Activated T-cell treated with anti-CD3 and anti-CD28 coated beads, Interleukin-2, amount 50 U/mL, for 72 hours (primary cell): Measurements from ENCODE around the gene ZNF385A. TPM values are rescaled to one million over a fixed set of nuclear protein-coding genes. Genes with fewer than 3 reads are reported as not detected.

Source experiments
- ATAC-seq, 2 donors: fragments of 150-1000 bp; cut with Tn5 transposase; replicated peaks in 1 of 2; 2 replicates each; pipeline ENCODE4 v1.10.0; 2021; ENCODE audit warnings: moderate library complexity in 2 of 2, mild to moderate bottlenecking in 1 of 2
- DNase-seq, 2 donors: peaks; one replicate each; pipeline ENCODE4 v3.0.0; 2021 to 2022; ENCODE audit warnings: mixed read lengths in 1 of 2
- H3K27ac Mint-ChIP-seq: one replicate; pipeline ENCODE4 v1.8.0; 2022; ENCODE audit warnings: mild to moderate bottlenecking, moderate library complexity, mixed read lengths
- H3K27me3 Mint-ChIP-seq: one replicate; pipeline ENCODE4 v1.8.0; 2022; ENCODE audit warnings: low read depth, mixed read lengths
- H3K36me3 Mint-ChIP-seq, 2 donors: one replicate each; pipeline ENCODE4 v1.8.0; 2022; ENCODE audit warnings: mixed read lengths in 2 of 2, mild to moderate bottlenecking in 1 of 2; ENCODE audit not compliant: insufficient read depth in 2 of 2
- H3K4me1 Mint-ChIP-seq: one replicate; pipeline ENCODE4 v1.8.0; 2022; ENCODE audit warnings: low read depth, mixed read lengths
- H3K4me3 Mint-ChIP-seq, 2 donors: one replicate each; pipeline ENCODE4 v1.8.0; 2022; ENCODE audit warnings: mild to moderate bottlenecking in 2 of 2, mixed read lengths in 2 of 2, moderate library complexity in 2 of 2
- H3K9me3 Mint-ChIP-seq, 2 donors: one replicate each; pipeline ENCODE4 v1.8.0; 2022; ENCODE audit warnings: mixed read lengths in 2 of 2
- total RNA-seq, 2 donors: library from RNA; stranded (reverse); gene quantifications; one replicate each; pipeline ENCODE4 v1.2.3, GENCODE V29; 2022

ZNF385A gene
- total RNA-seq, 2 donors from 2014 or later = 1.3 to 2.8 TPM

- DNase-seq = no peak
- Mint-ChIP-seq H3K27ac (no peak overlapping the region), H3K36me3 (no peaks in the 10 kb centered on the region), H3K4me3 (no peak overlapping the region), H3K27me3 (no peaks in the 10 kb centered on the region), H3K9me3 (no peaks in the 10 kb centered on the region), H3K4me1 (peaks cover 15% of the 10 kb centered on the region)
- no peak for ATAC-seq
Measured at GRCh38 chr12:54385251-54385914, 850 bp upstream of the ZNF385A start.

DNA sequence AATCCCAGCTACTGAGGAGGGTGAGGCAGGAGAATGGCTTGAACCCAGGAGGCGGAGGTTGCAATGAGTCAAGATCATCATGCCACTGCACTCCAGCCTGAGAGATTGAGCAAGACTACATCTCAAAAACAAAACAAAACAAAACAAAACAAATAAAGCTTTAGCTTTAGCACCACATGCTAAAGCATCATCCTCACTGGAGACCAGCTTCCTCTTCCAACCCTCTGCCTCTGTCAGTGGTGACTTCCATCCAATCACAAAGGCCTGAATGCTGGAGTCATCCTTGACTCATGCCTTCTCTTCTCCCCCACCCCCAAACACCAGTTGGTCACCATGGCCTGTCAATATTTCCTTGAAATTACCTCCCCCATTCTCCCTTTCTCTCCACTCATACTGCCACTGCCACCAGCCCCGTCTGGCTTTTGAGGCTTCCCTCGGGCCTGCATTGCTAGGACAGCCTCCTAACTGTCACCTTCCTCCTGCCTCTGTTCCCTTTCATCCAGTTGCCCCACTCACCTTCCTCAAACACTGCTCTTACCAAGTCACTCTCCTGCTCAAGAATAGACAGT lies 1.4 kb downstream of the ZNF385A start:
- ATAC-seq (peak; percentile 74 to 88), DNase-seq (peak; percentile 50 to 55)
- Mint-ChIP-seq H3K27ac (no peak overlapping the region), H3K36me3 (no peaks in the 10 kb centered on the region), H3K4me1 (peaks cover 22% of the 10 kb centered on the region), H3K27me3 (no peaks in the 10 kb centered on the region), H3K9me3 (no peaks in the 10 kb centered on the region), H3K4me3 (no peak overlapping the region)

- DNase-seq (no peak), ATAC-seq (no peak)
- Mint-ChIP-seq H3K36me3 (no peaks in the 10 kb centered on the region), H3K4me1 (peaks cover 16% of the 10 kb centered on the region), H3K27ac (no peak overlapping the region), H3K27me3 (no peaks in the 10 kb centered on the region), H3K4me3 (no peak overlapping the region), H3K9me3 (no peaks in the 10 kb centered on the region)
Measured at GRCh38 chr12:54381136-54381535, 3.4 kb downstream of the ZNF385A start.

DNA sequence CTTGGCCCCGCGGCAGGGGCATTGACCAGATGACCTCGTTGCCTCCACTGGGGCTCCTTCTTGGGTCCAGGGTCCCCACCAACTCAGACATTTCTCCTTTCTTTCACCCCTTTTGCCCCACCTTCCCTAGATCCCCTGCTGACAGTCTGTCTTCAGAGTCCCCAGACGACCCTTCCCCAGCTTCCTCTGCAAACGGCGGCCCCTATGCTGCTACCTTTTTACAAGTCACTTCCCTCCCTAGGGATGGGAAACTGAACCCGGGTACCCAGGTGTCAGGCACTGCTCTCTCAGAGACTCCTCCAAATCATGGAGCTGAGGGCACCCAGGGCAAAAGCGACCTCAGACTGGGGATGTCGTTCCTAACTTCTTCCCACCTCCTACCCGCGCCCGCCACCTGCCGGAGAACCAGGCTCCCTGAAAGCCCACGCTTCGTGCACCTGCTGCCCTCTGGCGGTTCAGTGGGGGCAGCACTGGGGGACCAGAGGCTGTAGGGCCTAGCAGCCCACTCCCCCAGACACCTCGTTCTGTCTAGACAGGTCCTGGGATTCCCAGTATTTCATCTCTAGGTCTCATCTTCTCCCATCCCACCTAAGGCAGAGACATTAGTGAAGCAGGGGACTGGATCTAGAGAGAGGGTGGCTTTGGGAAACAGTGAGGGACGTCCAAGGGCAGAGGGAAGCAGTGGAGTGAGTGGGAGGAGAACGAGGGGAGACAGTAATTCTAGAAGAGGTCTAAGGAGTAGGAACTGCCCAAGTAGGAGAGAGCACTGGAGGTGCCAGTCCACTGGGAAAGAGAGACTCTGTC lies 4.9 kb downstream of the ZNF385A start:
- no peak overlapping the region for H3K27ac Mint-ChIP-seq
- H3K4me3 Mint-ChIP-seq = peak overlapping the region; percentile 17 to 73
- no peaks in the 10 kb centered on the region for H3K9me3 Mint-ChIP-seq
- peak; percentile 83 to 88 for ATAC-seq
- DNase-seq = peak; percentile 93 to 94
- peaks cover 16% of the 10 kb centered on the region for H3K4me1 Mint-ChIP-seq
- H3K27me3 Mint-ChIP-seq = no peaks in the 10 kb centered on the region
- H3K36me3 Mint-ChIP-seq = no peaks in the 10 kb centered on the region

DNA sequence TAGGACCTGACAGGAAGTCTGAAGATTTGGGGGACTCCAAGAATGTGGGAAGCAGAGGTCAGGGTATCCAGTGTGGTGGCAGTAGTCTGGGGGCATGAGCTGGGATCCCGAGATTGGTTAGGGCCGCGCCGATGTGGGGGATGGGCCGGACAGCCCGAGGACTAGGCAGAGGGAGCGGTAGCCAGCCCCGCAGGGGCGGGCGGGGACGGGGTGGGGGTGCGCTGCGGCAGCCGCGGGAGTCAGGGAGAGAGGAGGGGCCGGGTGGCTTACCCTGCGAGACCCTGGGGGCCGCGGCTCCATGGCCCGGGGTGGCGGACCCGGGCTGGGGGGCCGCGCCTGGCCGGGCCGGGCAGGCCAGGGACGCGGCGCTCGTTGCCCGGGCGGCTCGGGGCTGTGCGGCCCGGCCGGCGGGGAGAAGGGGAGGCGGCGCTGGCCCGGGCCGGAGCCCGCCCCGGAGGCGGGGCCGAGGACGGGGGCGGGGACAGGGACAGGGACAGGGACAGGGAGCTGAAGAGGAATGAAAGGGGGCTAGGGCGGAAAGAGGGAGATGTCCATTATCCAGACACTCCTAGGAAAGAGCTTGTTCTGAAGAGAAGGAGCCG lies 5.6 kb downstream of the ZNF385A start:
- Mint-ChIP-seq H3K27ac (no peak overlapping the region), H3K36me3 (no peaks in the 10 kb centered on the region), H3K4me3 (peak overlapping the region; percentile 6 to 73), H3K9me3 (no peaks in the 10 kb centered on the region), H3K27me3 (no peaks in the 10 kb centered on the region), H3K4me1 (peaks cover 20% of the 10 kb centered on the region)
- ATAC-seq (peak in 1 of 2 donors; percentile 48), DNase-seq (no peak)

GRCh38 chr12:54377797-54378515 lies 6.6 kb downstream of the ZNF385A start:
- H3K27me3 Mint-ChIP-seq = no peaks in the 10 kb centered on the region
- peaks cover 22% of the 10 kb centered on the region for H3K4me1 Mint-ChIP-seq
- no peaks in the 10 kb centered on the region for H3K36me3 Mint-ChIP-seq
- H3K27ac Mint-ChIP-seq = no peak overlapping the region
- ATAC-seq (no peak), DNase-seq (no peak)
- peak overlapping the region in 1 of 2 donors; percentile 70 for H3K4me3 Mint-ChIP-seq
- no peaks in the 10 kb centered on the region for H3K9me3 Mint-ChIP-seq

- no peaks in the 10 kb centered on the region for H3K9me3 Mint-ChIP-seq
- H3K4me1 Mint-ChIP-seq = peaks cover 28% of the 10 kb centered on the region
- H3K36me3 Mint-ChIP-seq = no peaks in the 10 kb centered on the region
- H3K27me3 Mint-ChIP-seq = no peaks in the 10 kb centered on the region
- H3K27ac Mint-ChIP-seq = no peak overlapping the region
- no peak for DNase-seq
- no peak overlapping the region for H3K4me3 Mint-ChIP-seq
- ATAC-seq = no peak
Measured at GRCh38 chr12:54377007-54377406, 7.5 kb downstream of the ZNF385A start.

DNA sequence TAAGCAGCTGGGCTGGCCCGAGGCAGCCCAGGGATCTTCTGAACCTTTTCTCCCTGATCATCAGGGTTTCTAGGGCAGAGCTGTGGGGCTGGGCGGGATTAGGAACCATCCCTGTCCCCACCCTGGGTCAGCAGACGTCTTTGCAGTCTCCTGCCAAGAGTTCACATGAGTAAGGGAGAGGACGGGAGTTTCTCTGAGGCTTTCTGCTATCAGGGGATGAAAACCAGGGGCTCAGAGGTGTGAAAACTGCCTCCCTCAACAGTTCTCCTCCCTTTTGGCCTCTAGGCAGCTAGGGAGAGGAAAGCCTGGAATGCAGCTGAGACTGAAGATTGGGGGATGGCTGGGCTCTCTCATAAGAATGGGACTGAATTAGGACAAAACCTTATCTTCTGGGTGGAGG lies 7.9 kb downstream of the ZNF385A start:
- no peaks in the 10 kb centered on the region for H3K27me3 Mint-ChIP-seq
- ATAC-seq (no peak), DNase-seq (no peak)
- H3K4me3 Mint-ChIP-seq = no peak overlapping the region
- no peaks in the 10 kb centered on the region for H3K9me3 Mint-ChIP-seq
- no peaks in the 10 kb centered on the region for H3K36me3 Mint-ChIP-seq
- no peak overlapping the region for H3K27ac Mint-ChIP-seq
- H3K4me1 Mint-ChIP-seq = peaks cover 31% of the 10 kb centered on the region

GRCh38 chr12:54375259-54375579 lies 9.3 kb downstream of the ZNF385A start:
- H3K27ac Mint-ChIP-seq = no peak overlapping the region

GRCh38 chr12:54374562-54375258 lies 9.8 kb downstream of the ZNF385A start:
- Mint-ChIP-seq H3K27me3 (no peaks in the 10 kb centered on the region), H3K9me3 (no peaks in the 10 kb centered on the region), H3K27ac (no peak overlapping the region)

More at GRCh38 chr12:54375259-54375579, 9.3 kb downstream of the ZNF385A start:
- Mint-ChIP-seq H3K36me3 (no peaks in the 10 kb centered on the region), H3K27me3 (no peaks in the 10 kb centered on the region), H3K4me3 (no peak overlapping the region), H3K9me3 (no peaks in the 10 kb centered on the region), H3K4me1 (peaks cover 31% of the 10 kb centered on the region)
- DNase-seq (no peak), ATAC-seq (no peak)

DNA sequence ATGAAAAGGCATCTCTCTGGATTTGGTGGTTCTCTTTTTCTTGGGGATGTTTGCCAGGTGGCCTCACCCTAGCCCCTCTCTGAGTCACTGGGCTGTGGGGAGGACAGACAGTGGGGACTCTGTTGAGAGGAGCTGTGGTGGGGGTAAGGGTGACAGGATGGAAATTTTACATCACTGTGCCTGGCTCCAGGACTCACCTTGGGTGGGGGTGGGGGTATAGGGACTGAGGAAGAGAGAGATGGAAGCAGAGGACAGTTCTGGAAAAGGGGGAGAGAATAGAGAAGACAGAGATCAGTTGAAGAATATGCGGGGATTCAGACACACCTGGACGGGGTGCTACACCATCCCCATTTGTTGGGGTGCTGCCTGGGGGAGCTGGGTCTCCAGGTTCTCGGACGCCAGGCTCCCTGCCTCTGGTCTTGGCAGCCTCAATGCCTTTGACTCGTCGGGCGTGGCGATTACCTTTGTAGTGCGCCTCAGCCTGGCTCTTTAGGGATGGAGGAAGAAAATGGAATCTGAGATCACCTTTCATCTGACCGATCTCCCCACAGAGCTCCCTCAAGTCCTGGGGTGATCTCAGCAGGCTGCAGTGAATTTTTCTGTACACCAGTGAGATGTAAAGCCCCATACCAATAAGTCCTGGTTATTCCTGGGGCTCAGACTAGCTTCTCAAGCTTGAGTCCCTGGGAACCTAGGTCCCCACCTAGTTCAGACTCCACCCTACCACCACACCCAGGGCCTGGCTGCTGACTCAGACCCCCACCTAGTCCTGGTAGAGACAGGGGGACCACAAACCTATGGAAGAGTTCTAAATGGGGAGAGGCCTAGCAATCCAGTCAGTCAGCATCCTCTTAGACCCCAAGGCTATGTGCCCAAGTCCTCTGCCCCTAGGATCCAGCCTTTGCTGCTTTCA lies 10.6 kb downstream of the ZNF385A start:
- DNase-seq (peak in 1 of 2 donors; percentile 35), ATAC-seq (peak; percentile 41 to 49)

More at GRCh38 chr12:54374562-54375258, 9.8 kb downstream of the ZNF385A start:
- H3K4me3 Mint-ChIP-seq = no peak overlapping the region
- no peak for ATAC-seq
- peaks cover 29% of the 10 kb centered on the region for H3K4me1 Mint-ChIP-seq
- H3K36me3 Mint-ChIP-seq = no peaks in the 10 kb centered on the region
- DNase-seq = no peak

More for the DNA sequence above, 10.6 kb downstream of the ZNF385A start:
- Mint-ChIP-seq H3K9me3 (no peaks in the 10 kb centered on the region), H3K4me1 (peaks cover 31% of the 10 kb centered on the region), H3K27me3 (no peaks in the 10 kb centered on the region), H3K27ac (no peak overlapping the region), H3K4me3 (no peak overlapping the region), H3K36me3 (no peaks in the 10 kb centered on the region)
